Colonic mucosa (tissue), 4 donors: ENCODE data around the gene RAI1. TPM values are rescaled to one million over a fixed set of nuclear protein-coding genes. Genes with fewer than 3 reads are reported as not detected.

Source experiments
- DNase-seq: peaks from one replicate; pipeline ENCODE4 v3.0.0-alpha.2; 2020
- H3K27ac ChIP-seq: fragments of 200-600 bp; one replicate; pipeline ENCODE4 v1.8.0; 2021
- H3K27me3 ChIP-seq: fragments of 200-600 bp; one replicate; pipeline ENCODE4 v1.8.0; 2021
- H3K36me3 ChIP-seq: fragments of 200-600 bp; one replicate; pipeline ENCODE4 v1.8.0; 2021
- H3K4me1 ChIP-seq: fragments of 200-600 bp; one replicate; pipeline ENCODE4 v1.8.0; 2021; ENCODE audit warnings: mild to moderate bottlenecking
- H3K4me3 ChIP-seq: fragments of 200-600 bp; one replicate; pipeline ENCODE4 v1.8.0; 2021
- H3K9ac ChIP-seq, 2 donors: one replicate each; pipeline ENCODE4 v1.7.0; 2013; ENCODE audit warnings: control low read depth in 2 of 2, low read depth in 2 of 2, low read length in 2 of 2
- H3K9me3 ChIP-seq: fragments of 200-600 bp; one replicate; pipeline ENCODE4 v1.8.0; 2021
- intact Hi-C: fragments of 100-400 bp; cut with DNase I; formaldehyde crosslinking; loops from one replicate; pipeline ENCODE4 v1.14.1; 2022
- total RNA-seq, 2 donors: library from RNA; stranded (reverse); fragmentation: NEBNext Ultra II Directional in 1 of 2; extraction: Animal tissue kit (Norgen Biotek cat#: 25700) in 1 of 2; gene quantifications; one replicate each; pipeline ENCODE4 v1.2.1, GENCODE V29; 2021
- TF ChIP-seq, protein P1 (sequence below): fragments of 200-600 bp; IDR thresholded peaks from one replicate; pipeline ENCODE4 v1.8.0; 2022; ENCODE audit warnings: antibody characterized with exemption, mild to moderate bottlenecking
- donor health status: healthy.
- donor health status: DM: no; HTN: no; CAD: no.
- donor health status: DM: no; HTN: no; CAD: no.

Gene RAI1
- total RNA-seq, 2 donors from 2014 or later, result 21.8 to 24.5 TPM

DNA sequence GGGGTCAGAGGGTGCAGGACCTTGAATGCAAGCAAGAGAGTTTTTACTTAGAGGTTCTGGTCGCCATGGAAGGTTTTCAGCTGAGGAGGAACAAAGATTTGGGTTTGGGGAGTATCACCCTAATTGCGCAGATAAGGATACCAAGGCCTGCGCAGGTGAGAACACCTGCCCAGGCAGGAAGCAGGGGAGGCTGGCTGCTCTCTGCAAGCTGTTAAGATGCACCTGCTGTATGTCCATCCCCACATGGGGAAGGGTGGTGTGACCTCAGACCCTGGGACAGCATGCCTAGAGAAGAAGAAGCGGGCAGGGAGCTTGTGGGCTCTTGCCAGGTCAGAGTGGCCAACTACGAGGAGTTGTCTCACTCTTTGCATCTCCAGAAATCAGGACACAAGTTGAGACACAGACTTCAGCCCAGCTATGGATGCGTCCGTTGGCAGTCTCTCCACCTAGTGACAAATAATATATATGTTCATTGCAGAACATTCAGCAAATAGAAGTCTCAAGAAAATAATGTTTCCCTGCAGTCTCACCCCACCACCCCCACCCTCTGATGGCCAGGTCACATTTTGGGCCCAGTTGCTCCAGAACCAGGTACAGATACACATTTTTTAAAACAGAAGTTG is 77.8 kb downstream of the RAI1 start:
- DNase-seq, result no peak
- Histone ChIP-seq H3K27me3 (no peaks in the 10 kb centered on the region), H3K4me3 (no peak overlapping the region), H3K9me3 (no peaks in the 10 kb centered on the region), H3K27ac (no peak overlapping the region), H3K4me1 (no peaks in the 10 kb centered on the region), H3K36me3 (no peaks in the 10 kb centered on the region), H3K9ac (no peak overlapping the region)
- intact Hi-C loops, result no loop called here
- TF ChIP-seq, protein P1, sequence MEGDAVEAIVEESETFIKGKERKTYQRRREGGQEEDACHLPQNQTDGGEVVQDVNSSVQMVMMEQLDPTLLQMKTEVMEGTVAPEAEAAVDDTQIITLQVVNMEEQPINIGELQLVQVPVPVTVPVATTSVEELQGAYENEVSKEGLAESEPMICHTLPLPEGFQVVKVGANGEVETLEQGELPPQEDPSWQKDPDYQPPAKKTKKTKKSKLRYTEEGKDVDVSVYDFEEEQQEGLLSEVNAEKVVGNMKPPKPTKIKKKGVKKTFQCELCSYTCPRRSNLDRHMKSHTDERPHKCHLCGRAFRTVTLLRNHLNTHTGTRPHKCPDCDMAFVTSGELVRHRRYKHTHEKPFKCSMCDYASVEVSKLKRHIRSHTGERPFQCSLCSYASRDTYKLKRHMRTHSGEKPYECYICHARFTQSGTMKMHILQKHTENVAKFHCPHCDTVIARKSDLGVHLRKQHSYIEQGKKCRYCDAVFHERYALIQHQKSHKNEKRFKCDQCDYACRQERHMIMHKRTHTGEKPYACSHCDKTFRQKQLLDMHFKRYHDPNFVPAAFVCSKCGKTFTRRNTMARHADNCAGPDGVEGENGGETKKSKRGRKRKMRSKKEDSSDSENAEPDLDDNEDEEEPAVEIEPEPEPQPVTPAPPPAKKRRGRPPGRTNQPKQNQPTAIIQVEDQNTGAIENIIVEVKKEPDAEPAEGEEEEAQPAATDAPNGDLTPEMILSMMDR, result no peak

DNA sequence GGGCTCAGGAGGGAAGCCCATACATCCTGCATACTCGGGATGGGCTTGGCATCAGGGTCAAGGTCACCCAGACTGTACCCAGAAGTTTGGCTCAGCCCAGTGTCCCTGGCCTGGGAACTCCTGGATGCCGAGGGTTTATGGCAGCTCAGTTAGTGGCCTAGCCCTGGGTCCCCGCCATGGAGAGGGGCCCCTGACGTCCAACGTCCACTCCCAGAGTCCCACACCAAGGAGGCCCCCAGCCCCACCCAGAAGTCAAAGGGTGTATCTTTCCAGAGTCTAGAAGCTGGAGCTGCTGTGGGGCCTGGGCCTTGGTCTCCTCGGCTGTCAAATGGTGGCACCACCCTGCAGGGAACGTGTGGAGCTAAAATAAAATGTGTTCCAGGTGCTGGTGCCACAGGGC is 79.1 kb downstream of the RAI1 start:
- DNase-seq, result no peak
- intact Hi-C loops, result no loop called here
- Histone ChIP-seq H3K27me3 (no peaks in the 10 kb centered on the region), H3K4me1 (no peaks in the 10 kb centered on the region), H3K36me3 (no peaks in the 10 kb centered on the region), H3K9ac (no peak overlapping the region), H3K4me3 (no peak overlapping the region), H3K27ac (no peak overlapping the region), H3K9me3 (no peaks in the 10 kb centered on the region)
- TF ChIP-seq, protein P1, result no peak

DNA sequence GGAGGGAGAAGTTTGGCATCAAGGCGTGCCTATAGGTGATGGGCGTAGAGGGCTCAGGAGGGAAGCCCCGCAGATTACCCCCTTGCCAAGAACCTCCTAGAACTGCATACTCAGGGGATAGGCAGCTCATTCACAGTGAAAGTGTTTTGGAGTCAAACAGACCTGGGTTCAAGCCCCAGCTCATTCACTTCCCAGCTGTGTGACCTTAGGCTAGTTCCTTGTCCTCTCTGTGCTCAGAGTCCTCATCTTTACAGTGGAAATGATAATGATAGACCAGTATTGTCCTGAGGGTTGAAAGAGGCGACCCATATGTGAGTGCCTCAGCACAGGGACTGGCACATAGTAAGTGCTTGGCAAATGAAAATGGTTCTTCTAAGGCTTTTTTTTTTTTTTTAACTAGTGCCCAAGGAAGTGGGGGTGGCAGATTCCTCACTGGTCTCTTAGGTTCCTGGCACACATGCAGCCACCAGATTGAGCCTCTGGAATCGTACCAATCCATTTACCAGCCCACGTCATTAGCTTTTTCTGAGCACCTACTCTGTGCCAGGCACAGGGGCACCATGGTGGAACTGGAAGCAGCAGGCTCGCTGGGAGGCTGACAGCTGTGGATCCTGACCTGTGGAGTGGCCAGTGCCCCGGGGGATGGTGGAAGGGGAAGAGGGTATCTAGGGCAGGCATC is 79.8 kb downstream of the RAI1 start:
- H3K36me3 ChIP-seq, result no peaks in the 10 kb centered on the region
- no peak overlapping the region for H3K27ac ChIP-seq

DNA sequence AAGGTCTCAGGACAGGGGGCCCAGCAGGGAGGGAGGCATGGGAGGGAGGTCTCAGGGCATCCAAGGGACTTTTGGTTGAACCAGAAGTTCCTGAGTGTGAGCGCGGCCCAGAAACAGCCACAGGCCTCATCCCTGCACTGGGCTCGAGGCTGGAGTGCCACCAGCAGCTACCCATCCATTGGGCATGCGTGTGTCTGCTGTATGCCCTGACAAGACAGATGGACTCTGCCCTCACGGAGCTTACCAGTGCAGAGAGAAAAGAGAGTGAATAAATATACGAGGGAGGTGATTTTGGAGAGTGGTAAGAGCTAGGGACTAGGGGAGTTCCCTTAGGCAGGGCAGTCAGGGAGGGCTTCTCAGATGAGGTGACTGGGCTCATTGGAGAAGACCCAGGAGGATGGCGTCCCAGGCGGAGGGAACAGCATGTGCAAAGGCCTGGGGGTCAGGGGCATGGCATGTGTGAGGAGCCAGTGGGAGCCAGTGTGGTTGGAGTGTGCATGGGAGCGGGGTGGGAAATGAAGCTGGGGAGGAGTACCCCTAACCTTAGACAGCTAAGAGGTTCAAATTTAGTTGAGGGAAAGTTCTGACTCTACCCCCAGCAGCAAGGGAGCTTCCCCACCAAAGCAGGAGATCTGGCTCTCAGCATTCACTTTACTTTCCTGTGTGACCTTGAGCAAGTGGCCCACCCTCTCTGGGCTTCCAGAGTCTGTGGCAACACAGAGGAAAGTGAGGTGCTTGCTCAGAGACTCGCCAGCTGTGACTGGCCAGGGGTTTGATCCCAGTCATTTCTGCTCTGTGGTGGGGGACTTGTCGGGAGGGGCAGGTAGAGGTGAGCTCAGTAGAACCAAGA is 80.9 kb downstream of the RAI1 start:
- Histone ChIP-seq H3K9me3 (no peaks in the 10 kb centered on the region), H3K27me3 (no peaks in the 10 kb centered on the region), H3K27ac (no peak overlapping the region), H3K36me3 (no peaks in the 10 kb centered on the region), H3K9ac (no peak overlapping the region), H3K4me3 (no peak overlapping the region), H3K4me1 (no peaks in the 10 kb centered on the region)
- no peak for DNase-seq
- TF ChIP-seq, protein P1, result no peak
- intact Hi-C loops, result no loop called here

More for the DNA sequence above, 79.8 kb downstream of the RAI1 start:
- Histone ChIP-seq H3K4me3 (no peak overlapping the region), H3K4me1 (no peaks in the 10 kb centered on the region), H3K9me3 (no peaks in the 10 kb centered on the region), H3K9ac (no peak overlapping the region), H3K27me3 (no peaks in the 10 kb centered on the region)
- intact Hi-C loops, result no loop called here
- TF ChIP-seq, protein P1, result no peak
- no peak for DNase-seq

DNA sequence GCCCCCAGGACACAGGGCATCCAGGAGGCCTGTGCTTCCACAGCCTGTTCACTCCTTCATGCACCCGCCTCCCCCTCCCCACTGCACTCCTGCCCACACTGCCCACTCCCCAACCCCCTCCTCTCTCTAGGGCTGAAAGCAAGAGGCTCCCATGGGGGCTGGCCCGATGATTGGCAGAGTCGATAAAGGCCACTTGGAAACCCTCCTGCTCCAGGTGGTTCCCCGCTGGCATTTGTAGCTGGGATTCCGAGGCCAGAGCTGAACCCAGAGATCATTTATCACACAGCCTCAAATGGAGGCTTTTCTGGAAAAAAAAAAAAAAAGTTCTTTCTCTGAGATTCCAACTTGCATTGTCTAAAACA is 81.5 kb downstream of the RAI1 start:
- no peaks in the 10 kb centered on the region for H3K4me1 ChIP-seq

More for the DNA sequence above, 81.5 kb downstream of the RAI1 start:
- no peak for DNase-seq
- H3K4me3 ChIP-seq, result no peak overlapping the region
- TF ChIP-seq, protein P1, result no peak
- intact Hi-C loops, result no loop called here
- no peaks in the 10 kb centered on the region for H3K27me3 ChIP-seq
- no peak overlapping the region for H3K27ac ChIP-seq
- H3K9ac ChIP-seq, result no peak overlapping the region
- H3K36me3 ChIP-seq, result no peaks in the 10 kb centered on the region
- no peaks in the 10 kb centered on the region for H3K9me3 ChIP-seq
